Loucy (cell line): Measurements from ENCODE around the gene C10orf105.

Experiments used
- H2AFZ ChIP-seq: fragments of 200-600 bp; sonication (generic); 2 replicates; pipeline ENCODE4 v1.6.0; 2016; ENCODE audit warnings: antibody characterized with exemption, mild to moderate bottlenecking, low read length, moderate library complexity
- H3F3A ChIP-seq: fragments of 200-600 bp; 2 replicates; pipeline ENCODE4 v1.6.0; 2016; ENCODE audit warnings: antibody characterized with exemption, low read depth, mild to moderate bottlenecking
- H3K27me3 ChIP-seq: fragments of 200-600 bp; sonication (generic); 2 replicates; pipeline ENCODE4 v1.6.1; 2014; ENCODE audit warnings: low read length, mild to moderate bottlenecking; ENCODE audit not compliant: insufficient read depth, poor library complexity, severe bottlenecking
- H3K36me3 ChIP-seq: fragments of 200-600 bp; sonication (generic); 2 replicates; pipeline ENCODE4 v1.6.1; 2016; ENCODE audit warnings: low read length; ENCODE audit not compliant: insufficient read depth
- H3K4me1 ChIP-seq: fragments of 200-600 bp; sonication (generic); 2 replicates; pipeline ENCODE4 v1.5.1; 2014; ENCODE audit warnings: low read length, mild to moderate bottlenecking; ENCODE audit not compliant: insufficient read depth, poor library complexity, severe bottlenecking
- H3K4me2 ChIP-seq: fragments of 200-600 bp; sonication (generic); 2 replicates; pipeline ENCODE4 v1.6.0; 2014; ENCODE audit warnings: antibody characterized with exemption, low read length, low read depth, mild to moderate bottlenecking; ENCODE audit not compliant: poor library complexity, severe bottlenecking
- H3K4me3 ChIP-seq: fragments of 200-600 bp; sonication (generic); 2 replicates; pipeline ENCODE4 v1.5.1; 2014; ENCODE audit warnings: low read length, mild to moderate bottlenecking, mixed read lengths; ENCODE audit not compliant: poor library complexity, severe bottlenecking
- H3K79me2 ChIP-seq: fragments of 200-600 bp; sonication (generic); 2 replicates; pipeline ENCODE4 v1.6.1; 2014; ENCODE audit warnings: low read length; ENCODE audit not compliant: insufficient read depth
- H3K9ac ChIP-seq: fragments of 200-600 bp; sonication (generic); 2 replicates; pipeline ENCODE4 v1.6.0; 2014; ENCODE audit warnings: mild to moderate bottlenecking, low read depth, low read length, moderate library complexity; ENCODE audit not compliant: poor library complexity, severe bottlenecking
- H3K9me2 ChIP-seq: fragments of 200-600 bp; sonication (generic); replicated peaks from 2 replicates; pipeline ENCODE4 v1.6.1; 2016; ENCODE audit warnings: low read depth, low read length, mixed read lengths
- H3K9me3 ChIP-seq: fragments of 200-600 bp; sonication (generic); 2 replicates; pipeline ENCODE4 v1.6.1; 2014; ENCODE audit warnings: mild to moderate bottlenecking, antibody characterized with exemption, low read length, low read depth; ENCODE audit not compliant: insufficient read depth
- H4K20me1 ChIP-seq: fragments of 200-600 bp; sonication (generic); 2 replicates; pipeline ENCODE4 v1.6.0; 2014; ENCODE audit warnings: antibody characterized with exemption, low read length, mild to moderate bottlenecking; ENCODE audit not compliant: insufficient read depth, poor library complexity, severe bottlenecking
- EZH2phosphoT487 ChIP-seq: fragments of 200-600 bp; IDR thresholded peaks from 2 replicates; pipeline ENCODE4 v1.6.1; 2018; ENCODE audit warnings: antibody characterized with exemption, mild to moderate bottlenecking, moderate library complexity, borderline replicate concordance
- TF ChIP-seq, protein P1 (sequence below): fragments of 200-600 bp; sonication (generic); conservative IDR thresholded peaks from 2 replicates; pipeline ENCODE4 v1.5.1; 2014; ENCODE audit warnings: mild to moderate bottlenecking, antibody characterized with exemption, low read length

Gene C10orf105

DNA sequence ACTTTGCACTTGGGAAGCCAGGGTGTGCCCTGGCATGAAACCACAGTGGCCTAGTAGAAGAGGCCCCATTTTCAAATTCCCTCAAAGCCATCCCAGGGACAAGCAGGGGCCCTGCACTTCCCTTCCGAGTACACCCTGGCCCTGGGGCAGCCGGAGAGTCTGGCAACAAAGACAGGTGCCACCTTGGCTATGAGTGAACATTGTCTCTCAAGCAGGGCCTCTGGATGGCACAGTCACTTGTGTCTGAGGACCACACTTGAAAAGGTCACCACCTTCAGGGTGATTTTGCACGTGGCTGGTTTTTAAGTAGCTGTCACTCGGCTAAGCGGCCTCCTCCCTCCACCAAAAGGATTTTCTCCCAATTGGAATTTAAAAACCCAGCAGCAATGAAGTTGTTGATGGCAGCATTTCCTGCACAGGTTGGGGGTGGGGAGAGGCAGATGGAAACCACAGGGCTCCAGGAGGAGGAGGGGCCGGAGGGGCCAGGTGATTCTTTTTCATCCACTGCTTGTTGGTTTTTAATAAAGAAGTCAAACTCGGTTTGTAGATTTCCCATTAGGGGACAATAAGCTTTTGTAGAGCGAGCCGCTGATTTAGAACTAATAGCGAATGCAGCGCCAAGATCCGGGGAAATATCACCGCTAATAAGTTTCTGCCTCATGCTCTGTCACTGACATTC lies 33.9 kb downstream of the C10orf105 start:
- no peak overlapping the region for H2AFZ ChIP-seq
- H3K27me3 ChIP-seq: no peaks in the 10 kb centered on the region
- no peaks in the 10 kb centered on the region for H3K9me2 ChIP-seq
- no peaks in the 10 kb centered on the region for H3F3A ChIP-seq
- no peaks in the 10 kb centered on the region for H3K9me3 ChIP-seq
- no peak overlapping the region for H3K4me2 ChIP-seq
- no peaks in the 10 kb centered on the region for H3K36me3 ChIP-seq
- no peaks in the 10 kb centered on the region for H4K20me1 ChIP-seq
- TF ChIP-seq, protein P1, sequence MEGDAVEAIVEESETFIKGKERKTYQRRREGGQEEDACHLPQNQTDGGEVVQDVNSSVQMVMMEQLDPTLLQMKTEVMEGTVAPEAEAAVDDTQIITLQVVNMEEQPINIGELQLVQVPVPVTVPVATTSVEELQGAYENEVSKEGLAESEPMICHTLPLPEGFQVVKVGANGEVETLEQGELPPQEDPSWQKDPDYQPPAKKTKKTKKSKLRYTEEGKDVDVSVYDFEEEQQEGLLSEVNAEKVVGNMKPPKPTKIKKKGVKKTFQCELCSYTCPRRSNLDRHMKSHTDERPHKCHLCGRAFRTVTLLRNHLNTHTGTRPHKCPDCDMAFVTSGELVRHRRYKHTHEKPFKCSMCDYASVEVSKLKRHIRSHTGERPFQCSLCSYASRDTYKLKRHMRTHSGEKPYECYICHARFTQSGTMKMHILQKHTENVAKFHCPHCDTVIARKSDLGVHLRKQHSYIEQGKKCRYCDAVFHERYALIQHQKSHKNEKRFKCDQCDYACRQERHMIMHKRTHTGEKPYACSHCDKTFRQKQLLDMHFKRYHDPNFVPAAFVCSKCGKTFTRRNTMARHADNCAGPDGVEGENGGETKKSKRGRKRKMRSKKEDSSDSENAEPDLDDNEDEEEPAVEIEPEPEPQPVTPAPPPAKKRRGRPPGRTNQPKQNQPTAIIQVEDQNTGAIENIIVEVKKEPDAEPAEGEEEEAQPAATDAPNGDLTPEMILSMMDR: no peak
- no peak for TF ChIP-seq EZH2phosphoT487
- H3K79me2 ChIP-seq: no peaks in the 10 kb centered on the region
- H3K9ac ChIP-seq: no peak overlapping the region
- no peak overlapping the region for H3K4me3 ChIP-seq
- H3K4me1 ChIP-seq: peaks cover 5% of the 10 kb centered on the region

DNA sequence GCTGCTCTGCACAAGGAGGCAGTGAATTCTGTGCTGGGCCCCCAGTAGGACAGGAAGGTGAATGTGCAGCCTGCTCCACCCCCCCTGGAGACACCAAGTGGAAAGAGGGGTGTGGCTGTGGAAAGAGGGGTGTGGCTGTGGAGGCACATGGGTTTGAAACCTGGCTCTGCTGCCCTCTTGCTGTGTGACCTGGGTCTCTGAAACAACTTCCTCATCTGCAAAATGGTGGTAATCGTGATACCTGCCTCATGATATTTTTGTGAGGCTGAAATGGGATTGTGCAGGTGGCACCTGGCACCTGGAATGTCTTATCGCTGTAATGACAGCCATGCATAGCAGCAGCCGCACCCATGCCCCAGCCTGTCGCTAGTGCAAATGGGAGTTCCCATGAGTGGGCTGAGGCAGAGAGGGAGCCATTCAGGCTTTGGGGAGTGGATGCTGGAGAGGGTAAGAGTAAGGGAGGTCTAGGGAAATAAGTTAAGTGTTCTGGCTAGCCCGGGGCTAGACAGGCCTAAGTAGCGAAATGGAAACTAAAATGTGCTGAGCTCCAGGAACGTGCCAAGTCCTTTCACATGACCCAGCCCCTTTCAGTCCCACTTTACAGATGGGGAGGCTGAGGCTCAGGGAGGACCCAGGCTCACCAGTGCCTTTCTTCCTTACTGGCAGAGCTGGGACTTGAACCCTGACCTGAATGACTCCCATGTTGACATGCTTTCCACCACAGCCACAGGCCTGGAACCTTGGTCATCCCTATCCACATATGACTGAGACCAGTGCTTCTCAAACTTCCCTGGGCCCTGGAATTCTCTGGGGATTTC lies 35.0 kb downstream of the C10orf105 start:
- Histone ChIP-seq H3K4me1 (peaks cover 5% of the 10 kb centered on the region), H3F3A (no peaks in the 10 kb centered on the region), H4K20me1 (no peaks in the 10 kb centered on the region), H3K4me3 (no peak overlapping the region), H3K9me2 (no peaks in the 10 kb centered on the region), H3K4me2 (no peak overlapping the region), H3K79me2 (no peaks in the 10 kb centered on the region), H2AFZ (peak overlapping the region; percentile 79), H3K9ac (no peak overlapping the region), H3K27me3 (no peaks in the 10 kb centered on the region), H3K9me3 (no peaks in the 10 kb centered on the region), H3K36me3 (no peaks in the 10 kb centered on the region)
- TF ChIP-seq, protein P1: peak; percentile 41; the same call in 1 of the 2 replicates
- TF ChIP-seq EZH2phosphoT487: no peak

DNA sequence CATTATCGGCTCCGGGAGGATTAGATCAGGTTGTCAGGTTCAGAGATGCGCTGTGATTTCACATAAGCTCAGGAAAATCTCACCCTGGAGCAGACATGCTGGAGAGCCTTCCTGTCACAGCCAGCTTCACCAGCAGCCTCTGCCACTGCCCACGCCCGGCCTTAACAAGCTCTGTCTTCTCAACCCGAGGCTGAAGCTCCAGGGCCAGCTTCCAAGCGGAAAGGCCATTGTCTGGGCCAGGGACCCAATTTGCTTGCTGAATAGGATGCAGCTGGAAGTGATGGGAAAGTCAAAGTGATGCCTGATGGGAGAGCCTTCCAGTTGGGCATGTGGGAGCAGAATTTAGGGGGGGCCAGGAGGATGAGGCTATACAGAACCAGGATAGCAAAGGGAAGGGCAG lies 36.3 kb downstream of the C10orf105 start:
- no peaks in the 10 kb centered on the region for H3K27me3 ChIP-seq
- no peaks in the 10 kb centered on the region for H4K20me1 ChIP-seq
- no peak overlapping the region for H2AFZ ChIP-seq
- peaks cover 5% of the 10 kb centered on the region for H3K4me1 ChIP-seq
- no peaks in the 10 kb centered on the region for H3K36me3 ChIP-seq
- H3F3A ChIP-seq: no peaks in the 10 kb centered on the region
- H3K4me3 ChIP-seq: no peak overlapping the region
- no peaks in the 10 kb centered on the region for H3K9me3 ChIP-seq
- TF ChIP-seq, protein P1: no peak
- TF ChIP-seq EZH2phosphoT487: no peak
- H3K79me2 ChIP-seq: no peaks in the 10 kb centered on the region
- no peak overlapping the region for H3K4me2 ChIP-seq
- no peak overlapping the region for H3K9ac ChIP-seq
- no peaks in the 10 kb centered on the region for H3K9me2 ChIP-seq
